Heart right ventricle (tissue), 16 donors: ENCODE data around the gene PRICKLE1. TPM values are rescaled to one million over a fixed set of nuclear protein-coding genes. Genes with fewer than 3 reads are reported as not detected.

Source experiments
- ATAC-seq, 8 donors: fragments of 200-7000 bp; cut with Tn5 transposase; one replicate each; pipeline ENCODE4 v1.9.1; 2020; ENCODE audit warnings: mild to moderate bottlenecking in 8 of 8, moderate library complexity in 8 of 8, moderate number of reproducible peaks in 1 of 8
- DNase-seq, 2 donors: peaks; one replicate each; pipeline ENCODE4 v3.0.0-alpha.2; 2020
- H3K27ac ChIP-seq, 10 donors: fragments of 200-600 bp; sonication (generic) in 2 of 10; one replicate each; pipeline versions ENCODE4 v1.5.0 to v1.8.0; 2020 to 2022; ENCODE audit warnings: mild to moderate bottlenecking in 3 of 10
- H3K27me3 ChIP-seq, 7 donors: fragments of 200-600 bp; one replicate each; pipeline ENCODE4 v1.8.0; 2021 to 2022; ENCODE audit warnings: mild to moderate bottlenecking in 2 of 7
- H3K36me3 ChIP-seq, 9 donors: fragments of 200-600 bp; sonication (generic) in 1 of 9; one replicate each; pipeline versions ENCODE4 v1.5.0 to v1.8.0; 2020 to 2022; ENCODE audit warnings: mild to moderate bottlenecking in 2 of 9
- H3K4me1 ChIP-seq, 9 donors: fragments of 200-600 bp; sonication (generic) in 1 of 9; one replicate each; pipeline versions ENCODE4 v1.5.0 to v1.8.0; 2020 to 2022; ENCODE audit warnings: mild to moderate bottlenecking in 4 of 9
- H3K4me3 ChIP-seq, 10 donors: fragments of 200-600 bp; sonication (generic) in 2 of 10; one replicate each; pipeline versions ENCODE4 v1.5.0 to v1.8.0; 2020 to 2022; ENCODE audit warnings: mild to moderate bottlenecking in 7 of 10, moderate library complexity in 2 of 10
- H3K9me3 ChIP-seq, 11 donors: fragments of 200-600 bp in 10 of 11; sonication (generic) in 2 of 11; one replicate each; pipeline versions ENCODE4 v1.5.0 to v1.8.0; 2013 to 2022; ENCODE audit warnings: mild to moderate bottlenecking in 2 of 11, control low read depth in 1 of 11, moderate library complexity in 1 of 11
- CTCF ChIP-seq, 9 donors: fragments of 200-600 bp; sonication (generic) in 2 of 9; IDR thresholded peaks; one replicate each; pipeline versions ENCODE4 v1.5.0 to v1.8.0; 2021 to 2022; ENCODE audit warnings: antibody characterized with exemption in 9 of 9, mild to moderate bottlenecking in 5 of 9, moderate library complexity in 1 of 9
- WGBS, 2 donors: extraction: QIAGEN DNeasy Blood & Tissue Kit; methylation state at CpG; one replicate each; pipeline ENCODE4 v1.1.7; 2013; ENCODE audit warnings: inconsistent platforms in 1 of 2; 5-methylcytosine and 5-hydroxymethylcytosine counted together
- intact Hi-C, 10 donors: fragments of 100-400 bp; cut with DNase I; formaldehyde crosslinking; loops; one replicate each; pipeline versions ENCODE4 v1.11.1 to v1.14.2; 2022
- polyA plus RNA-seq, 2 donors: library from polyadenylated mRNA; stranded (reverse); fragments of 200-250 nt; gene quantifications; one replicate each; pipeline ENCODE4 v1.2.3, GENCODE V29; 2013
- total RNA-seq, 10 donors: library from RNA; stranded (reverse); fragmentation: NEBNext Ultra II Directional in 3 of 10; extraction: Animal tissue kit (Norgen Biotek cat#: 25700) in 3 of 10; gene quantifications; one replicate each; pipeline versions ENCODE4 v1.2.1 to v1.2.4, GENCODE V29; 2021 to 2023
- donor health status: Arrhythmogenic right ventricular cardiomyopathy.
- donor health status: ischemic (EF 13 %, LVEDD 7.1; RV severe dilation, severe dysfunction).
- donor health status: healthy with polysubstance abuse.
- donor health status: DM: no; HTN: yes; CAD: no.
- donor health status: DM: no; HTN: no; CAD: no.
- donor health status: ischemic (EF 25% LVEDD 6.9; RV normal size, moderate dysfunction).
- donor health status: ischemic (EF 25% LVEDD 5.7; RV mildly dilated, moderate dysfunction).
- donor health status: healthy.
- donor health status: DM: yes; HTN: yes; CAD: no.
- donor health status: Ischemic cardiomyopathy.
- donor health status: ischemic (EF 35%, LVEDD 5.7; RV mildly dilated, moderate dysfunction).
- donor health status: nonischemic (EF 11% LVEDD 7.7; RV severe dilation, severe dysfunction).
- donor health status: DM: yes; HTN: yes; CAD: no.
- donor health status: PGD.
- donor health status: ischemic (EF 29% LVEDD 5.4; RV normal size, mild dysfunction).
- donor health status: nonischemic (EF 23%, LVEDD 6.1; RV moderate dilation, normal function).

The PRICKLE1 gene
- total and polyA plus RNA-seq, 12 donors, result 2.9 to 36.9 (median 17.8) TPM

- Histone ChIP-seq H3K4me3 (no peak overlapping the region), H3K27me3 (no peaks in the 10 kb centered on the region), H3K27ac (no peak overlapping the region), H3K9me3 (no peaks in the 10 kb centered on the region), H3K4me1 (peaks cover 0 to 33% (median 17%) of the 10 kb centered on the region in 9 donors), H3K36me3 (no peaks in the 10 kb centered on the region)
- DNase-seq, result no peak
- intact Hi-C loops, result no loop called here
- no peak for TF ChIP-seq CTCF (IDR thresholded peaks at IDR 0.05)
- 81 to 86% methylated on average over 3 of the region's 3 CpGs for WGBS, 2 donors
- no peak for ATAC-seq
These were observed 169.2 kb downstream of the PRICKLE1 start for GRCh38 chr12:42420395-42420794.

GRCh38 chr12:42410340-42410739, 179.2 kb downstream of the PRICKLE1 start:
- Histone ChIP-seq H3K27me3 (no peaks in the 10 kb centered on the region), H3K9me3 (no peaks in the 10 kb centered on the region), H3K4me3 (no peak overlapping the region), H3K36me3 (peaks cover 0 to 14% (median 0%) of the 10 kb centered on the region in 9 donors), H3K4me1 (peaks cover 0 to 14% (median 0%) of the 10 kb centered on the region in 9 donors), H3K27ac (no peak overlapping the region)
- WGBS, 2 donors, result 73 to 84% methylated on average over 1 of the region's 1 CpG
- DNase-seq (no peak), ATAC-seq (no peak)
- intact Hi-C loops, result no loop called here
- TF ChIP-seq CTCF (IDR thresholded peaks at IDR 0.05), result no peak

- ATAC-seq (no peak), DNase-seq (no peak)
- Histone ChIP-seq H3K27me3 (no peaks in the 10 kb centered on the region), H3K27ac (no peak overlapping the region), H3K4me3 (no peak overlapping the region), H3K36me3 (peaks cover 0 to 20% (median 0%) of the 10 kb centered on the region in 9 donors), H3K9me3 (no peaks in the 10 kb centered on the region), H3K4me1 (peaks cover 0 to 14% (median 0%) of the 10 kb centered on the region in 9 donors)
- intact Hi-C loops, result no loop called here
- no peak for TF ChIP-seq CTCF (IDR thresholded peaks at IDR 0.05)
- WGBS, 2 donors, result 53 to 67% methylated on average over 2 of the region's 2 CpGs
These were observed 180.1 kb downstream of the PRICKLE1 start for GRCh38 chr12:42409471-42409870.

GRCh38 chr12:42407306-42407705, 182.2 kb downstream of the PRICKLE1 start:
- 98 to 100% methylated on average over 1 of the region's 1 CpG for WGBS, 2 donors
- H3K4me1 ChIP-seq, result peaks cover 0 to 14% (median 0%) of the 10 kb centered on the region in 9 donors
- no peak for TF ChIP-seq CTCF (IDR thresholded peaks at IDR 0.05)
- H3K36me3 ChIP-seq, result peaks cover 0 to 35% (median 0%) of the 10 kb centered on the region in 9 donors
- ATAC-seq (no peak), DNase-seq (no peak)
- no peak overlapping the region for H3K27ac ChIP-seq
- H3K4me3 ChIP-seq, result no peak overlapping the region
- no peaks in the 10 kb centered on the region for H3K9me3 ChIP-seq
- no peaks in the 10 kb centered on the region for H3K27me3 ChIP-seq
- intact Hi-C loops, result no loop called here
